Activated B cell treated with CpG ODN at 0.5 μM for 24 hours (primary cell): ENCODE results near the gene MEF2D. TPM values are rescaled to one million over a fixed set of nuclear protein-coding genes. Genes with fewer than 3 reads are reported as not detected.

ENCODE experiments used
- ATAC-seq: fragments of 200-7000 bp; cut with Tn5 transposase; one replicate; pipeline ENCODE4 v1.10.0; 2021; ENCODE audit warnings: low read depth, mild to moderate bottlenecking, moderate library complexity
- CTCF ChIA-PET: fragments of 350-600 bp; sonication (Branson Sonifier 250); formaldehyde crosslinking; loops from one replicate; lab custom pipeline; 2021; ENCODE audit warnings: antibody characterized with exemption; lab: Charles Lee
- POLR2A ChIA-PET: fragments of 350-600 bp; sonication (Branson Sonifier 250); formaldehyde crosslinking; loops from one replicate; lab custom pipeline; 2021; ENCODE audit warnings: antibody characterized with exemption; lab: Charles Lee
- DNase-seq: peaks from one replicate; pipeline ENCODE4 v3.0.0; 2022
- H3K27ac Mint-ChIP-seq: one replicate; pipeline ENCODE4 v1.8.0; 2020; ENCODE audit warnings: mixed read lengths
- H3K27me3 Mint-ChIP-seq: one replicate; pipeline ENCODE4 v1.8.0; 2021; ENCODE audit warnings: mixed read lengths
- H3K36me3 Mint-ChIP-seq: one replicate; pipeline ENCODE4 v1.8.0; 2021; ENCODE audit warnings: low read depth, mixed read lengths
- H3K4me1 Mint-ChIP-seq: one replicate; pipeline ENCODE4 v1.8.0; 2021; ENCODE audit warnings: mixed read lengths
- H3K4me3 Mint-ChIP-seq: one replicate; pipeline ENCODE4 v1.8.0; 2020; ENCODE audit warnings: mild to moderate bottlenecking, mixed read lengths
- H3K9me3 Mint-ChIP-seq: one replicate; pipeline ENCODE4 v1.8.0; 2020; ENCODE audit warnings: mixed read lengths
- CTCF ChIP-seq: fragments of 200-600 bp; IDR thresholded peaks from one replicate; pipeline ENCODE4 v1.8.0; 2022; ENCODE audit warnings: antibody characterized with exemption, mild to moderate bottlenecking
- intact Hi-C: fragments of 100-400 bp; cut with micrococcal nuclease; formaldehyde crosslinking; loops from one replicate; pipeline ENCODE4 v1.15.1; 2024
- total RNA-seq: library from RNA; stranded (reverse); gene quantifications from 2 replicates; pipeline ENCODE4 v1.2.3, GENCODE V29; 2022

MEF2D gene
- total RNA-seq, 1 donor from 2014 or later = 114 TPM

GRCh38 chr1:156492013-156492590 lies 8.5 kb downstream of the MEF2D start:
- no peaks in the 10 kb centered on the region for H3K9me3 Mint-ChIP-seq
- ChIA-PET POLR2A (interaction anchor here (0.5 to 22.2 kb wide), 10 partner anchors 6 to 236 kb away, joined by 3 to 1179 read pairs (median 10); partner anchors contain the start of genes GPATCH4, ISG20L2, MEF2D and METTL25B), CTCF (interaction anchor here (0.6 to 2.8 kb wide), 8 partner anchors 9 to 234 kb away, joined by 3 to 25 read pairs (median 5); partner anchors contain the start of gene MEF2D)
- peaks cover 99% of the 10 kb centered on the region for H3K4me1 Mint-ChIP-seq
- TF ChIP-seq CTCF = no peak
- peak overlapping the region; percentile 88 for H3K4me3 Mint-ChIP-seq
- H3K27ac Mint-ChIP-seq = peak overlapping the region; percentile 97
- DNase-seq (no peak), ATAC-seq (peak; percentile 29)
- H3K36me3 Mint-ChIP-seq = peaks cover 38% of the 10 kb centered on the region
- H3K27me3 Mint-ChIP-seq = no peaks in the 10 kb centered on the region
- intact Hi-C loops = loop anchor here (1.0 kb wide), 3 partner anchors 8 to 35 kb away; partner anchors contain the start of gene MEF2D

GRCh38 chr1:156491151-156491949 lies 9.2 kb downstream of the MEF2D start:
- DNase-seq = no peak
- Mint-ChIP-seq H3K27me3 (no peaks in the 10 kb centered on the region), H3K4me1 (peaks cover 99% of the 10 kb centered on the region), H3K9me3 (no peaks in the 10 kb centered on the region), H3K4me3 (peak overlapping the region; percentile 88), H3K36me3 (peaks cover 37% of the 10 kb centered on the region), H3K27ac (peak overlapping the region; percentile 97)
- ATAC-seq = no peak
- TF ChIP-seq CTCF = no peak
- ChIA-PET POLR2A (interaction anchor here (0.5 to 22.2 kb wide), 12 partner anchors 5 to 278 kb away, joined by 3 to 1179 read pairs (median 5); partner anchors contain the start of genes GPATCH4, ISG20L2, MEF2D and METTL25B), CTCF (interaction anchor here (1.1 to 3.4 kb wide), 8 partner anchors 9 to 117 kb away, joined by 3 to 28 read pairs (median 11); partner anchors contain the start of gene MEF2D)
- intact Hi-C loops = no loop called here

GRCh38 chr1:156490401-156491032 lies 10.1 kb downstream of the MEF2D start:
- POLR2A ChIA-PET = interaction anchor here (0.6 to 22.2 kb wide), 9 partner anchors 4 to 278 kb away, joined by 3 to 1179 read pairs (median 6); partner anchors contain the start of genes MEF2D, PMF1 and SMG5
- peaks cover 34% of the 10 kb centered on the region for H3K36me3 Mint-ChIP-seq
- no peak for DNase-seq
- CTCF ChIA-PET = interaction anchor here (0.7 to 3.4 kb wide), 5 partner anchors 10 to 118 kb away, joined by 3 to 28 read pairs (median 4); partner anchors contain the start of gene MEF2D
- TF ChIP-seq CTCF = no peak
- peak overlapping the region; percentile 88 for H3K4me3 Mint-ChIP-seq
- no peaks in the 10 kb centered on the region for H3K9me3 Mint-ChIP-seq
- H3K27ac Mint-ChIP-seq = peak overlapping the region; percentile 97
- H3K4me1 Mint-ChIP-seq = peaks cover 99% of the 10 kb centered on the region
- ATAC-seq = no peak
- no peaks in the 10 kb centered on the region for H3K27me3 Mint-ChIP-seq
- intact Hi-C loops = no loop called here

GRCh38 chr1:156489935-156490293 lies 10.7 kb downstream of the MEF2D start:
- ChIA-PET CTCF (interaction anchor here (1.6 to 3.4 kb wide), 4 partner anchors 9 to 18 kb away, joined by 3 to 28 read pairs (median 12); partner anchors contain the start of gene MEF2D), POLR2A (interaction anchor here (0.5 to 22.2 kb wide), 8 partner anchors 4 to 1295 kb away, joined by 3 to 1179 read pairs (median 11); partner anchors contain the start of genes HDGF, MEF2D and SMG5)
- no peak for TF ChIP-seq CTCF
- Mint-ChIP-seq H3K27ac (peak overlapping the region; percentile 97), H3K4me3 (peak overlapping the region; percentile 88), H3K4me1 (peaks cover 97% of the 10 kb centered on the region), H3K9me3 (no peaks in the 10 kb centered on the region), H3K27me3 (no peaks in the 10 kb centered on the region), H3K36me3 (peaks cover 29% of the 10 kb centered on the region)
- no peak for DNase-seq
- ATAC-seq = no peak
- intact Hi-C loops = no loop called here
